SK-N-DZ (cell line): Measurements from ENCODE around the gene IMMP2L.
"Not testable (repeated sequence)": the region's sequence is repeated elsewhere in the genome, so short reads cannot be mapped to it uniquely, and the experiment has no call there.

Experiments
- DNase-seq: peaks from one replicate; pipeline ENCODE4 v3.0.0-alpha.2; 2015; ENCODE audit warnings: low spot score

IMMP2L gene

DNA sequence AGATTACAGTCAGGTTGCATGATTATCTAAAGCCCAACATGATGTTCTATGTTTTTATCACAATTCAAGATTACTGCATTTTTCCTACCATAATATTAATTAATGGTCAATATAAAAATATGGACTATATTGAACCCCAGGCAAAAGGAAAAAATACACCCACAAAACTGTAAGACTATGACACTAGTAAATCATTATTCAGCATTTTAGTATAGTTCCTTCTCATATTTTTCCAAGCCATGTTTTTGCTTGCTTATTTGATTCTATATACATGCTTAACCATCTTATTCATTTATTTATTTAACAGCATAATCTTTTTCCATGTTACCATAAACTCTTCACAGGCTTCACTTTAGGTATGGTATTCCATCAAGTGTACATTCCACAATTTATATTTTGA is 101.6 kb downstream of the IMMP2L start:
- DNase-seq, result no peak

DNA sequence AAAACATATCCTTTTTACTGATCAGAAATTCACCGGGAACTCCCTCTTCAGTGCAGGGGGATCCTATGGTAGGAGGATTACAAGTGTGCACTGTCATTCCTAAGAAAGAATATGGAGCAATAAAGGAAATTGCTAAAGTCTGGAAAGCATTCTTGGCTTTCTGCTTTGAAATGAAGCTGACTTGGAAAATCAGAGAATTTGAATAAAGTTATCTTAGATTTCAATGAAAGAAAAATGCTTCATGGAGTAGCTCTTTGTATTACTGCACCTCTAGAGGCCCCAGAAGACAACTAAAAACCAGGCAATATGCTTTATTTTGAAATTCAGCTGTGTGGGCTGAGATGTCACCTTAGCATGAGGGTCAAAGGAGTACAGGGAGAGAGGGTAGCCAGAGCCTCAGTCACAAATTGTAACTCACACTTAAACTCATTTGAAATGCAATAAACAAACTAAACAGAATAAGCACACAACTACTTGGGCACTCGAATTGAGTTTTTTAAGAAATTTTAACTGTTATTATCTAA is 102.5 kb downstream of the IMMP2L start:
- DNase-seq, result no peak

DNA sequence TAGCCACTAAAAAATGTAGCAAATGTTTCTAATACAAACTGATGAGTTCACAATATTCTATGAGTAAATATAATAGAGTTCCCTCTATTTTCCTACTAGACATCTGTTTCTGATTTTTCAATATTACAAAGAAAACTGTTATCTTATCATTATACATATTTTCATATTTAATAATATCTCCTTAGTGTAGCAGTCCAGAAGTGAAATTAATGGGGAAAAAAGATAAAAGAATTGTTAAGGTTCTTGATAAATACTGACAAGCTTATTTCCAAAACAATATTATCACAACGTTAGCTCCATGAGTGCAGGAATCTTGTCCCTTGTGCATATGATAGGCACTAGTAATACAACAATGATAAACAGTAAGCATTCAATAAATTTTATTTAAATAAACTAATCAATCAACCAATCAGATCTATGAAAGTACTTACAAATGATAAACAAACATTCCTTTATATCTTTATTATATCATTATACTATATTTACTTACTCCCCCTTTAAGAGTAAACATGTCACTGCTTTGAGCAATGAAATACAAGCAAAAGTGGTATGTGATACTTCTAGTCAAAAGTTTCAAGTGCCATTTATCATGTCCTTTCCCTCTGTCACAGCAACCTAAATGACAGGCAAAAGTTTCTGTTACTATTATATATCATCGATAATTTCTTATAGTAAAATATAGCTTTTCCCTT is 103.1 kb downstream of the IMMP2L start:
- DNase-seq, result no peak

DNA sequence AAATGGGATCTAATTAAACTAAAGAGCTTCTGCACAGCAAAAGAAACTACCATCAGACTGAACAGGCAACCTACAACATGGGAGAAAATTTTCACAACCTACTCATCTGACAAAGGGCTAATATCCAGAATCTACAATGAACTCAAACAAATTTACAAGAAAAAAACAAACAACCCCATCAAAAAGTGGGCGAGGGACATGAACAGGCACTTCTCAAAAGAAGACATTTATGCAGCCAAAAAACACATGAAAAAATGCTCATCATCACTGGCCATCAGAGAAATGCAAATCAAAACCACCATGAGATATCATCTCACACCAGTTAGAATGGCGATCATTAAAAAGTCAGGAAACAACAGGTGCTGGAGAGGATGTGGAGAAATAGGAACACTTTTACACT is 111.6 kb downstream of the IMMP2L start:
- not testable (repeated sequence) for DNase-seq

DNA sequence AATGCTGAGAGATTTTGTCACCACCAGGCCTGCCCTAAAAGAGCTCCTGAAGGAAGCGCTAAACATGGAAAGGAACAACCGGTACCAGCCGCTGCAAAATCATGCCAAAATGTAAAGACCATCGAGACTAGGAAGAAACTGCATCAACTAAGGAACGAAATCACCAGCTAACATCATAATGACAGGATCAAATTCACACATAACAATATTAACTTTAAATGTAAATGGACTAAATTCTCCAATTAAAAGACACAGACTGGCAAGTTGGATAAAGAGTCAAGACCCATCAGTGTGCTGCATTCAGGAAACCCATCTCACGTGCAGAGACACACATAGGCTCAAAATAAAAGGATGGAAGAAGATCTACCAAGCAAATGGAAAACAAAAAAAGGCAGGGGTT is 114.8 kb downstream of the IMMP2L start:
- DNase-seq, result not testable (repeated sequence)

DNA sequence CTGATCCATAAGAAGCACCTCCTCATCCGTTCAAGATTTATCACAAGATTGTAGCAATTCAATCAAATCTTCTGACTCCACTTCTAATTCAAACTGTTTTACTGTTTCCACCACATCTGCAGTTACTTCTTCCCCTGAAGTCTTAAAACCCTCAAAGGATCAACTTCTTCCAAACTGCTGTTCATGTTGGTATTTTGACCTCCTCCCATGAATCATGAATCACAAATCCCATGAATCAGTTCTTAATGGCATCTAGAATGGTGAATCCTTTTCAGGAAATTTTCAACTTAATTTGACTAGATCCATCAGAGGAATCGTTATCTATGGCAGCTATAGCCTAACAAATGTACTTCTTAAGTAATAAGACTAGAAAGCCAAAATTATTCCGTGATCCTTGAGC is 122.3 kb downstream of the IMMP2L start:
- DNase-seq, result no peak

DNA sequence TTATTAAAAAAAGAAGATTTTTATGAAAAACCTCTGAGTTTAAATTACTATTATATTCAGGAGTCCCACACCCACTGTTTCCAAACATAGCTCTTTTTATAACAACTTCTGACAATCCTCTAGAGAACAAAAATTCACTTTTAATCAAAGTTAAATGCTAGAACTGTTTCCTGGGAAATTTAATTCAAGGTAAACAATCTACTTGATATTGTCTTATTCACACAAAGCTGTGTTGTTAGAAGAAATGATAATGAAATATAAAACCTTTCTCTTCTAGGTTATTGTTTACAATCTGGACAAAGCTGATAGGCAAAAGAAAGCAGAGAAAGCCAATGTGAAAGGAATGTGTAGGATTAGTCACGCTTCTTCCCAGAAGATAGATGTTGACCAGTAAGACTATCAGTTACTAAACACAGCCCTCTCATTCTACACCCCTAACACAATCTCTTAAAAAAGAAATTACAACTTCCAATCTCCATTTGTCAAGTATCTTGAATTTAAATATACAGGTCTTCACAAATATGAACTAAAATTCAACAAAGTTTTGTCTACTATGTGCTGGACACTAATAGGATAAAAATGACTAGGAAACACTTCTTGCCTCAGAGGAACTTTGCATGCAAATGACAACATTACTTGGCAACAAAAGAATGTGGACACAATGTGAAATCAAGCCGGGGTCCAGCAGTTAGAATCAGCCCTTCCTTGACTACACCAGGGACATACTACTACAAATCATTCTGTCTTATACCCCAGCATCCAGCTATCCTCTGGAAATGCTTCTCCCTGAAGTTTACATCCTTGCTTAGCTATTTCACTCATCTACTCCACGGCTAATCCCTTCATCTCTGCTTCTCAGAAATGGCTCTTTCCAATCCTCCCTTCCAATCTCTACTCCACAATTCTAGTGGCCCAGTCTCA is 123.7 kb downstream of the IMMP2L start:
- DNase-seq, result no peak

DNA sequence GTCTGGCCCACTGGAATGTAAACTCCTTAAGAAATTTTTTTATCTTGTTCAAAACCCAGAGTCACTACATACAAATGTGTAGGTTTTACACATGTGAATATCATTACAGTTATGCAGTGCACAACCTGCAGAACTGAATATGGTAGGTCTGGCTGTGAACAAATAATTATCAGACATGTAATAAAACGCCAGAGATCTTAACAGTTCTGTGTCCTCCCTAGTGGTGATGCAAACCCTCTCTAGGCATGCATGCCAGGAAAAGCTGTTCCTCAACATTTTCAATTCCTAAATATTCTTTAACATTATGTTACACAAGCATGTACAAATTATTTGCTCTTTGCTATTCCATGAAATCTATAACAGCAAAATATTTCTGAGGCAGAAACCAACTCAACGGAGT is 124.6 kb downstream of the IMMP2L start:
- no peak for DNase-seq

DNA sequence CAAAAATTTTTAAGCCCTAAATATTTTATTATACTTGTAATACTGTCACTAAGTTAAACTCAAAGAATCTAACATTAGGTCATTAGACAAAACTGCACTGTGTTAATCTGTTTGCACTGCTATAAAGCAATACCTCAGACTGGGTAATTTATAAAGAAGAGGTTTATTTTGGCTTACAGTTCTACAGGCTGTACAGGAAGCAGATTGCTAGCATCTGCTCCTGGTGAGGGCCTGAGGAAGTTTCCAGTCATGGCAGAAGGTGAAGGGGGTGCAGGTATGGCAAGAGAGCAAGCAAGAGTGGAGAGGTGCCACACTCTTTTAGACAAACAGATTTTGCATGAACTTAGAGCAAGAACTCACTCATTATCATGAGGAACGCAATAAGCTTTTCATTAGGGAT is 125.7 kb downstream of the IMMP2L start:
- DNase-seq, result no peak

DNA sequence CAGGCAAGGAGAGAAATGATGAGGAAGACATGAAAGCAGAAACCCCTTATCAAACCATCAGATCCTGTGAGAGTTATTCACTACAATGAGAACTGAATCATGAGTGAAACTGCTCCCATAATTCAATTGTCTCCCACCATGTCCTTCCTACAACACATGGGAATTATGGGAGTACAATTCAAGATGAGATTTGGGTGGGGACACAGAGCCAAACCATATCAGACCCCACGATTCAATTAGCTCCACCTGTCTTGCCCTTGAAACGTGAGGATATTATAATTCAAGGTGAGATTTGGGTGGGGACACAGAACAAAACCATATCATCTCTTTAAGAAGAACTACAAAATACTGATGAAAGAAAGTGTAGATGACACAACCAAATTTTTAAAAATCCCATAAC is 128.9 kb downstream of the IMMP2L start:
- no peak for DNase-seq

DNA sequence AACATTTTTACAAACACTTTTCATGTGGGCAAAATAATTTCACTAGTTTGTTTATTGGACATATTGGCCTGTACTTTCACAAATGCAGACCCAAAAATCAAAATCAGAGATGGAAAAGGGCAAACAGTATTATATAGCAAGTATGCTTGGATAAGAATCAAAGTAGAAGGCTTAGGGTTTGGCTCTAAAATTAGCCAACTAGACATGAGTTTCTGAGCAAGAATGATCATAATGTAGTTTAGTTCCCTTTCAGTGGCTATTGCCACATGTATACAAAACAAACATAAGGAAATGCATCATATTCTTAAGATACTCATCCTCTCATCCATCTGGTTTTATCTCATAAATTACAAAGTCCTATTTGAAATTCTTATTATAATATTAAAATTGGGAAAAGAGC is 132.5 kb downstream of the IMMP2L start:
- no peak for DNase-seq

DNA sequence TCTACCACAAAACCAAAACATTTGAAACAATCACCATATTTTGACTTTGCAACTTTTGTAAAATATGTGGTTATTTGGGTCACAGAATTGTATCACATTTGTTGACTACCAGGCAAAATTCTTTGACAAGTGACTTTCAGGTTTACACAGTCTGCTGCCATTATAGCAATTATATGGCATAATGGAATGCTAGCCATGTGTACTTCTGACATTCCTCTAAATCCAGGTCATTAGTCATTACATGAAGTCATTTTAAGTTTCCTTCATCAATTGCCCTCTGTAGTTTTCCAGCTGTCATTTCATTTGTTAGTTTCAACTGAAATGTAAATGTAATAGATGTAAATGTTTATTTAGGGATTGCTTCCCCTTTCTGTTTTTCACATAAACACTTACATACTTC is 137.5 kb downstream of the IMMP2L start:
- DNase-seq, result no peak

DNA sequence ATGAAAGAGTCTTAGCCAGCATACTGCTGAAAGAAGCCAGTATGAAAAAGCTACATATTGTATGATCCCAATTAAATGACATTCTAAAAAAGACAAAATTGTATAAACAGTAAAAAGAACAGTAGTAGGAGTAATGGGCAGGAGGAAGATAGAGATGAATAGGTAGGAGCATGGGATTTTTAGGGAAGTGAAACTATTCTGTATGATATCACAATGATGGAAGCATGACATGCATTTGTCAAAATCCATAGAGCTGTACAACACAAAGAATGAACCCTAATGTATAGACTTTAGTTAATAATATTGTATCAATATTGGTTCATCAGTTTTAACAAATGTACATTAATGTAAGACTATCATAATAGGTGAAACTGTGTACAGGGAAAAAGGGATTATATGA is 147.9 kb downstream of the IMMP2L start:
- no peak for DNase-seq

DNA sequence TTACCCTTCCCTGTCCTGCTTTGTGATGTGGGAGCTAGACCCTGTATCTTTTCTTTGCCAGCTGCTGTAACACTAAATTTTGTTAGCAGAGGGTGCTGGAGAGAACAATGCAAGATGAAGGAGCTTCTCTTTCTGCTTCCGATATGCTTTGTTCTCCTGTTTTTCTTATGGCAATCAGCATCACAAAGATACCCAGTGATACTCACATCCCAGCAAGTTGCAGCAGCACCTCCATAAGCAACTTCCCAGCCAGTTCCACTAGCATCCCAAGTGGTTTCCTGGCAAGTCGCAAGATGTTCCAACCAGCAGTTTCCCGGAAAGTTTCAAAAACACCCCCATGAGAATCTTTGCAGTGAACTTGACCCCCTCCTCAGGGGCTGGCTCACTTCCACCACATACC is 148.6 kb downstream of the IMMP2L start:
- DNase-seq, result no peak

DNA sequence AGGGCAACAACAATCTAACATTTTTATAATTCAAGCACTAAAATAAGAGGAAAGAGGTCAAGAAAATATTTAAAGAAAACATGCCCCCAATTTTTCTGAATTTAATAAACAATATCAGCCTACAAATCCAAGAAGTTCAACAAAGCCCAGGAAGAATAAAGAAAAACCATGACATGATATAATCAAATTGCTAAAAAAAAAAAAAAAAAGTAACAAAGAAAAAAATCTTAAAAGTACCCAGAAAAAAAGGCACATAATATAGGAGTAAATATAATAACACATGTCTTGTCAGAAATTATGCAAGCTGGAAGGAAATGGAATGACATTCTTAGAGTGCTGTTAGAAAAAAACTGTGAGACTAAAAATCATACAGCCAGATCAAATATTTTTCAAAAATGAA is 151.4 kb downstream of the IMMP2L start:
- no peak for DNase-seq

DNA sequence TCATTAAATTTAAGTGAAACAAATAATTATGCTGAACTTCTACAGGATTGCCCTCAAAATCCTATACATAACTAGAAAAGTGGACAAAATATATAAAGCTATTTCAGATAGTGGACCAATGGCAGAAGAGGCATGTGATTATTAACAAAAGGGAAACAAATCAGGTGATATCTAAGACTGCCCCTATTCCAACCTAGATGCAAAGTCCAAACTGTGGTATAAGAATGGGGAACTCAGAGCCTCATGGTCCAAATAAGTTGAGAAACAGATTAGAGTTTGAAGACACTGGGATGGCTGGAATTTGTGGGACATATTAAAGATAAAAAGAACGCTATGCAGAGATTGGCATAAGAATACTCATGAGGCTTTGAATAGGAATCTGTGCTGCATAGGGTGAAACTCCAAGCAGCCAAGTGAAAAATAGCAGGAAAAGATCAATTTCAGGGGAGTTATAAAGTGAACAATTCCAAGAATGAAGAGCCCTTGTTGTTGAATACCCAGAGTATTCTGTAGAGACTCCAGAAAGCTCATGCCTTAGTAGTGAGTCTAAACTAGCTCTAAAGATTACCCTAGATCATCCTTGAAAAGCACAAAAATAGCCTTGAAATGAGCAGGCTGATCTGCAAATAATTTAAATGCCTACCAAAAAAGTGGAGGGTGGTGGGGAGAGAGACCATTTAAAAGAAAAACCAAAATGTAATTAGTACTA is 152.4 kb downstream of the IMMP2L start:
- DNase-seq, result no peak

DNA sequence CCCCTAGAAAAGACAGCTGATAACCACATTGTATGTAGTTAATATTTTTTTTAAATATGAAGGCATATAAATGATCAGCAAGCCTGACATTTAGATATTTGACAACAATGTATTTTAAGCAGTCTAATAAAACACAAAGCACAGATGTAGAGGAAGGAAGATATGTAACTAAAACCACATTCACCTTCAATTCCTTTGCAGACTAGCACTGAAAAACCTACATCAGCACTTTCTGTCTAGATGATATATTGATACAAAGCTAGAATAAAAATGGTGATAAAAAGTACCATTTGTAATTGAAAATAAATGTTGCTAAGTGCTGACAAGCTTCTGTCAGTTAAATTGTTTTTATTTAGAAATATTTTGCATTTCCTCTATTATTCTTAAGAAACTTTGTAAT is 153.6 kb downstream of the IMMP2L start:
- DNase-seq, result no peak

DNA sequence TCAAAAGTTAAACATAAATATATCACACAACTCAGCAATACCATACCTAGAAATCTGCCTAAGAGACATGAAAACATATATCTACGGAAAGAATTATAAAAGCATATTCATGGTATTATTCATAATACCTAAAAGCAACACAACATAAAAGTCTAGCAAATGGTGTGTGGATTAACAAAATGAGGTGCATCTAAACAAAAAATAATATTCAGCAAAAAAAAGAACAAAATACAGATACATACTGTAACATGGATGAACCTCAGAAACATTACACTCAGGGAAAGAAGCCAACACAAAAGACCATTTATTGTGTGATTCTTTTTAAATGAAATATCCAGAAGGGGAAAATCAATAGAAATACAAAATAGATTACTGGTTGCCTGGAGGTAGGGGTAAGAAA is 155.0 kb downstream of the IMMP2L start:
- DNase-seq, result no peak

DNA sequence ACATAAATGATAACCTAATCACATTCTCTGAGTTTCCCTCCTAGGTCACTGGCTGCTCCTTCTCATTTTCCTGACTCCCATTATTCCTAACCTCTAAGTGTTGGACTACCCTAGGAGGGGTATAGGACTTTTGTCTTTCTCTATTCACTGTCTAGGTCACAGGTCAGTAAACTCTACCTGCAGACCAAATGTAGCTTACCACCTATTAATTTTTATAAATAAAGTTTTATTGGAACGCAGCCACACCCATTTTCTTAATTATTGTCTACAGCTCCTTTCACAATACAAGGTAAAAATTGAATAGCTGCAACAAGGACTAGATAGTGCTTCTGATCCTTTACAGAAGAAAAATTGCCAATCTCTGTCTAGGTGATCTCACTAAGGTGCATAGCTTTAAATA is 156.7 kb downstream of the IMMP2L start:
- no peak for DNase-seq

DNA sequence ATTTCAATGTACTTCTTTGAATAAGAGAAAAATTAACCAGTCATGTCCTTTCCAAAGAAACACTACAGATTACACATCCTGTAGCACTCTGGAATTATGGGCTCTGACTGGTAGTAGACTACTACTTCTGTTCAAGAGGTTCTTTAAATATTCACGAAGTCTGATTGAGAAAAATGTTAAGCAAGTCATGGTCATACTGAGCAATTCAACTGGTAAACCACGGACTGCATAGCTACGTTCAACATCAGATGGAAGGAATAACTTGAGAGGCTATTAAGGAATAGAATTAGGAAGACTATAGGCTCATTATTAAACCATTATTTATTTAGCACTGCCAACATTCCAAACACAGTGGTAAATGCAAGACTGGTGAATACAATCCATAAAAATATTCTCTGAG is 160.8 kb downstream of the IMMP2L start:
- DNase-seq, result no peak

DNA sequence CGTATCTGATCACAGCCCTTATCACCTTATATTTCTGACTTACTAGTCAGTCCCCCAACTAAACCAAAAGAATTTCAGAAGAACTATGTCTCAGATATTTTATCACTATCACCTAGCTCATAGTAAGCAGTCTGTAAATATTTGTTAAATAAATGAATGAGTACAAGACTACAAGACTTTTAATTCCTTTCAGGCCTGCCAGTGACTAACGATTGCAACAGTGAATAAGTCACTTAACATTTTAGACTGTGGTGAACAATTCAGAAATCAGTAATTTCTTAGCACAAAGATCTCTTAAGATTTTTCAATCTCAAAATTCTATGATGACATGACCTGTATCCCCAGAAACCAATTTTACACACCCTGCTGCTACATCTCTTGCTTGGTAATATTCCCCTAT is 162.2 kb downstream of the IMMP2L start:
- DNase-seq, result no peak

DNA sequence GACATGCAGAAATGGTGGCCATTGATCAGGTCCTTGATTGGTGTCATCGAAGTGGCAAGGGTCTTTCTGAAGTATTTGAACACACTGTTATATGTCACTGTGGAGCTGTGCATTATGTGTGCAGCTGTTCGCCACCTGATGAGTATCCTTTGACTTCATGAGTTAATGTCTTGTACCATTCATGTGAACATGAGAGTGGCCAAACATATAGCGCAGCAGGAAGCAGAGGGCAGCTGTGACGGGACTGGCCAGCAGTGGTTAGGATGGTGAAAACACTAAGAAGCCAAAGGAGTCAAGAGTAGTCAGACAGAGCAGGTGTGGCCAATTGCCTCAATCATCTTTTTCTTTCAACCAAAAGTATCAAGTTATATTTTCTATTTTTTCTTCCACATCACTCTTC is 167.4 kb downstream of the IMMP2L start:
- no peak for DNase-seq
